Tongue (tissue), 2 donors: ENCODE measurements around the gene TOMM20L. TPM values are rescaled to one million over a fixed set of nuclear protein-coding genes. Genes with fewer than 3 reads are reported as not detected.
"Not testable (repeated sequence)": the region's sequence is repeated elsewhere in the genome, so short reads cannot be mapped to it uniquely, and the experiment has no call there.

Experiments
- DNase-seq: peaks from one replicate; pipeline ENCODE4 v3.0.0-alpha.2; 2015
- total RNA-seq: library from RNA; depleted of rRNA; stranded (reverse); fragments of >200 nt; gene quantifications from one replicate; pipeline ENCODE4 v1.2.3, GENCODE V29; 2014

Gene TOMM20L
- total RNA-seq = not detected

- DNase-seq = peak; percentile 80
Observed at GRCh38 chr14:58395812-58396788, at the start of gene TOMM20L. Gene TOMM20L (plus strand): TSS chr14:58395930. CDS start chr14:58395958, 28 bp downstream.

GRCh38 chr14:58353516-58354299 lies 42.0 kb upstream of the TOMM20L start:
- DNase-seq = no peak

GRCh38 chr14:58354808-58355207 lies 40.9 kb upstream of the TOMM20L start:
- DNase-seq = no peak

GRCh38 chr14:58356268-58356667 lies 39.5 kb upstream of the TOMM20L start:
- no peak for DNase-seq

- not testable (repeated sequence) for DNase-seq
Observed at GRCh38 chr14:58362272-58362671, 33.5 kb upstream of the TOMM20L start.

- peak; percentile 40 for DNase-seq
Observed at GRCh38 chr14:58362798-58363412, 32.8 kb upstream of the TOMM20L start.

- DNase-seq = no peak
Observed at GRCh38 chr14:58364316-58364715, 31.4 kb upstream of the TOMM20L start.

- DNase-seq = no peak
Observed at GRCh38 chr14:58367296-58367695, 28.4 kb upstream of the TOMM20L start.

GRCh38 chr14:58368956-58369355 lies 26.8 kb upstream of the TOMM20L start:
- DNase-seq = no peak

- no peak for DNase-seq
Observed at GRCh38 chr14:58376791-58377190, 18.9 kb upstream of the TOMM20L start.

- DNase-seq = no peak
Observed at GRCh38 chr14:58390830-58391229, 4.9 kb upstream of the TOMM20L start.

- no peak for DNase-seq
Observed at GRCh38 chr14:58395562-58395811, 243 bp upstream of the TOMM20L start.

GRCh38 chr14:58397156-58397555 lies 1.4 kb downstream of the TOMM20L start:
- no peak for DNase-seq

GRCh38 chr14:58398495-58398894 lies 2.8 kb downstream of the TOMM20L start:
- no peak for DNase-seq

GRCh38 chr14:58398895-58399294 lies 3.2 kb downstream of the TOMM20L start:
- no peak for DNase-seq

GRCh38 chr14:58401587-58401986 lies 5.9 kb downstream of the TOMM20L start:
- no peak for DNase-seq

GRCh38 chr14:58408681-58409215 lies 13.0 kb downstream of the TOMM20L start:
- peak; percentile 44 for DNase-seq

- no peak for DNase-seq
Observed at GRCh38 chr14:58414845-58415244, 19.1 kb downstream of the TOMM20L start.

- DNase-seq = no peak
Observed at GRCh38 chr14:58415636-58416547, 20.2 kb downstream of the TOMM20L start.

- not testable (repeated sequence) for DNase-seq
Observed at GRCh38 chr14:58416934-58417333, 21.2 kb downstream of the TOMM20L start.

GRCh38 chr14:58426670-58427280 lies 31.0 kb downstream of the TOMM20L start:
- DNase-seq = peak; percentile 84
